Stimulated activated CD8-positive, alpha-beta memory T cell treated with anti-CD3 and anti-CD28 coated beads, Interleukin-4, amount 100 ng/mL, for 1 hour (primary cell): ENCODE results near the gene UNC13B.
"Not testable (repeated sequence)": the region's sequence is repeated elsewhere in the genome, so short reads cannot be mapped to it uniquely, and the experiment has no call there.

Source experiments
- DNase-seq, 2 donors: peaks; one replicate each; pipeline ENCODE4 v3.0.0-alpha.2; 2020; ENCODE audit warnings: low read depth in 2 of 2, low spot score in 1 of 2

Gene UNC13B

GRCh38 chr9:35366627-35367026, 204.8 kb downstream of the UNC13B start:
- no peak for DNase-seq

- DNase-seq: no peak
Measured at GRCh38 chr9:35367451-35367850, 205.6 kb downstream of the UNC13B start.

- no peak for DNase-seq
Measured at GRCh38 chr9:35370241-35370640, 208.4 kb downstream of the UNC13B start.

- no peak for DNase-seq
Measured at GRCh38 chr9:35374436-35374835, 212.6 kb downstream of the UNC13B start.

- DNase-seq: no peak
Measured at GRCh38 chr9:35374910-35375309, 213.1 kb downstream of the UNC13B start.

GRCh38 chr9:35380039-35380438, 218.2 kb downstream of the UNC13B start:
- no peak for DNase-seq

GRCh38 chr9:35380619-35381018, 218.8 kb downstream of the UNC13B start:
- no peak for DNase-seq

- no peak for DNase-seq
Measured at GRCh38 chr9:35385042-35385441, 223.2 kb downstream of the UNC13B start.

GRCh38 chr9:35395076-35395705, 233.4 kb downstream of the UNC13B start:
- DNase-seq: no peak

- DNase-seq: no peak
Measured at GRCh38 chr9:35395706-35396101, 233.9 kb downstream of the UNC13B start.

GRCh38 chr9:35396560-35397215, 234.9 kb downstream of the UNC13B start:
- DNase-seq: no peak

GRCh38 chr9:35397216-35397698, 235.4 kb downstream of the UNC13B start:
- DNase-seq: no peak

GRCh38 chr9:35397923-35398322, 236.1 kb downstream of the UNC13B start:
- no peak for DNase-seq

GRCh38 chr9:35398651-35399335, 237.0 kb downstream of the UNC13B start:
- DNase-seq: no peak

GRCh38 chr9:35404865-35405264, 243.1 kb downstream of the UNC13B start:
- no peak for DNase-seq

- peak in 1 of 2 donors; percentile 9 for DNase-seq
Measured at GRCh38 chr9:35406183-35406959, 244.6 kb downstream of the UNC13B start.

- DNase-seq: no peak
Measured at GRCh38 chr9:35407846-35408245, 246.0 kb downstream of the UNC13B start.

- not testable (repeated sequence) for DNase-seq
Measured at GRCh38 chr9:35409434-35409833, 247.6 kb downstream of the UNC13B start.

GRCh38 chr9:35414889-35415288, 253.1 kb downstream of the UNC13B start:
- no peak for DNase-seq

- DNase-seq: no peak
Measured at GRCh38 chr9:35415402-35416097, 253.7 kb downstream of the UNC13B start.

GRCh38 chr9:35416098-35416427, 254.3 kb downstream of the UNC13B start:
- no peak for DNase-seq
